ENCODE measurements around the gene ALG14.
"Not testable (repeated sequence)": the region's sequence is repeated elsewhere in the genome, so short reads cannot be mapped to it uniquely, and the experiment has no call there.

Gene ALG14

DNA sequence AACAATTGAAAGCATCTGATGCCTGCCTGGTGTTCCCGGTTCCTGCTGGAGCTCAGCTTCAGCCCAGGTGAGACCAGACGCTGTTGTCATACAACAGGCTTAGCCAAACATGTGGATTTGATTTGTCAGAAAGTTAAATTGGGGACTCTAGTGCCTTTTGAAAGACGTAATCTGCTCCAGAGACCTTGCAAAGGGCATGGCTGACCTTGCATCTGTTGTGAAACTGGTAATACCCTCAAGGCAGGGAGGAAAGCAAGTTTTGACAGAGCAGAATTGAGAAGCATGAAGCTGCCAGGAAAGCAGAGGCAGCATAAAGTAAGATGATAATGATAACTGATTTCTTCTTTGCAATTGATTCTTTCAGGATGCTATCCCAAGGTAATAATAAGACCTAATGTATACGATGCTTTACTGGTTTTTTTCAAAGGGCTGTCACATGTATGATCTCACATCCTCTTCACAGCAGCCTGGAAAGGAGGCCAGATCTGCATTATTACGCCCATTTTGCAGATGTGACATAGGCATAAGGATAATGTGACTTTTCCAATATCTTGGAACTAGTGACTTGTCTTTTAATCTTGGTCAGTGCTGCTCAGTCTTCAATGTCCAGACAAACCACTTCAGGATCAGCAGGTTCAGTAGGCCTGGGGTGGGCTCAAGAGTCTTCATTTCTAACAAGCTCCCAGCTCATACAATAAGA, 121.1 kb downstream of the ALG14 start:
- DNase-seq = no peak

DNA sequence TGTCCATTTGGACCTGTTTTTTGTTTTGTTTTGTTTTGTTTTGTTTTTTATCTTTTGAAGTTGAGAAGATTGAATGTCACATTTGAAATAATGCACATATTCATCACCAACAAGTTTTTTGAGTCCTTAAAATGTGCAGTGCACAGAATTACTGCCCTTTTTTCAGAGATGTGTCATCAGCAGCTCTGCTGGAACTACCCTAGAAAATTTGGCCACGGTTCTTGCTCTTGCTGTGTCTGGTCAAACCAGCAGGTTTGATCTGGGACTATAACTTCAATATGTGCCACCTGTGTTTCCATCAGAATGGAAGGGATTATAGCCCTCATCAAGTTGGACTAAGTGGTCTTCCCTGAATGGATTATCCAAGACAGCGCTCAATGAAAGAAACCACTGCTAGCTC, 121.7 kb downstream of the ALG14 start:
- no peak for DNase-seq

DNA sequence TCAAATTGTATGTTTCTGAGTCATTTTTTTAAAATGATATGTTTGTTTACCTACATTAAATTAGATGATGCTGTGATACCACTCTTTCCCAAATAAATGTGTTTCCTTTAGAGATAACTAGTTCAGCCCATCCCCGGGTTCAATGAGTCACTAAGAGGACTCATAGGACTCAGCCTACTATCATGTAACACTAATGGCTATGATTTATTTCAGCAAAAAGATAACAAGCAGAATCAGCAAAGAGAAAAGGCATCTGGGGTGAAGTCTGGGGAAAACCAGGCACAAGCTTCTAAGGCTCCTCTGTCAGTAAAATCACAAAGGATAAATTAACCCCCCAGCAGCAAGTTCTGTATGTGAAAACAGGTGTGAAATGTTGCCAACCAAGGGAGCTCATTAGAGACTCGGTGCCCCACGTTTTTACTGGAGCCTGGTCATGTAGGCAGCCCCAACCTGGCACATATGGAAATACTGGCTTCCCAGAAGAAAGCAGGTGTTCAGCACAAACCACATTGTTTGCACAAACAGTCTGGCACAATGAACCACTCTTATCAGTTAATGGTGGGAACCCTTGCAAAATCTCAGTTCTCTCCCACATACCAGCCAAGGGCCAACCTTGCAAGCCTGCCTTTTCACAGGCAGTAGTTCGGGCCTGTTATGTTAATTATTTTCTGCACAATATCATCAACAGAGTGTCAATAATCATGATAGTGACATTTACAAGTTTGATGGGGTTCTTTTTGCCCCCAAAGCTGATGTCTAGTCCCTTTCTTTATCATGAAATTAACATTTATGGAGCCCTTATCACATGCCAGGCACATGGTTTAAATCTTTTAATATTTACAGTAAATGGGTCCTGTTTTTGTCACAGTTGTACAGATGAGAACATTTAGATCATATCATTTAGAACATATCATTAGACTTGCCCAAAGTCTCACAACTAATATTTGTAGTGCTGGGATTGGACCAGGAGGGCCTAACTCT, 122.8 kb downstream of the ALG14 start:
- no peak for DNase-seq

GRCh38 chr1:94947437-94947836, 125.3 kb downstream of the ALG14 start:
- DNase-seq = no peak

- DNase-seq = no peak
Measured at GRCh38 chr1:94946886-94947285, 125.9 kb downstream of the ALG14 start.

- DNase-seq = no peak
Measured at GRCh38 chr1:94942171-94943128, 130.3 kb downstream of the ALG14 start.

- not testable (repeated sequence) for DNase-seq
Measured at GRCh38 chr1:94941480-94941879, 131.3 kb downstream of the ALG14 start.

DNA sequence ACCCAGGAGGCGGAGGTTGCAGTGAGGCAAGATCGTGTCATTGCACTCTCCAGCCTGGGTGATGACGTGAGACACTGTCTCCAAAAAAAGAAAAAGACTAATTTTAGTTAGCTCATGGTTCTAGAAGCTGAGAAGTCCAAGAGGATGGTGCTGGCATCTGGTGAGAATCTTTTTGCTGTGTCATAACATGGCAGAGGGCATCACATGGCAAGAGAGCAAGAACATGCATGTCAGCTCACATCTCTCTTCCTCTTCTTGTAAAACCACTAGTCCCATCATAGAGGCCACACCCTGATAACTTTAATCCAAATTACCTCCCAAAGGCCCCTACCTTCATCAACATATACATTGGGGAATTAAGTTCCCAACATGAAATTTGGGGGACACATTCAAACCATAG, 132.0 kb downstream of the ALG14 start:
- no peak for DNase-seq

DNA sequence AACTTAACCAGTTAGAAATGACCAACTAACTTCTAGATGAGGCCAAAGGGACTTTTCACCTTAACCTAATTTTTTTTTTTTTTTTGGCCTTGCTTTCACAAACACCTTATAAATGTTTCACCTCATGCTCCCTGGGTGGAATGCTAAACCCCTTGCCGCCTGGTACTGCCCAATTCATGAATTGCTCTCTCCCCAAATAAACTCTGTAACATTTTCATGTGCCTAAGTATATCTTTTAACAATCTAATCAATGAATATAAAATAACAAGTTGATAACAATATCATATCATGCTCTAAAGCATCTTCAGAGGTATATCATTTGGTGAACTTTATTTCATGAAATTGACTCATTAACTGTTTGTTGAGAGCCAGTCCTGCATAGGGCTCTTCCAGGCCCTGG, 134.9 kb downstream of the ALG14 start:
- no peak for DNase-seq

DNA sequence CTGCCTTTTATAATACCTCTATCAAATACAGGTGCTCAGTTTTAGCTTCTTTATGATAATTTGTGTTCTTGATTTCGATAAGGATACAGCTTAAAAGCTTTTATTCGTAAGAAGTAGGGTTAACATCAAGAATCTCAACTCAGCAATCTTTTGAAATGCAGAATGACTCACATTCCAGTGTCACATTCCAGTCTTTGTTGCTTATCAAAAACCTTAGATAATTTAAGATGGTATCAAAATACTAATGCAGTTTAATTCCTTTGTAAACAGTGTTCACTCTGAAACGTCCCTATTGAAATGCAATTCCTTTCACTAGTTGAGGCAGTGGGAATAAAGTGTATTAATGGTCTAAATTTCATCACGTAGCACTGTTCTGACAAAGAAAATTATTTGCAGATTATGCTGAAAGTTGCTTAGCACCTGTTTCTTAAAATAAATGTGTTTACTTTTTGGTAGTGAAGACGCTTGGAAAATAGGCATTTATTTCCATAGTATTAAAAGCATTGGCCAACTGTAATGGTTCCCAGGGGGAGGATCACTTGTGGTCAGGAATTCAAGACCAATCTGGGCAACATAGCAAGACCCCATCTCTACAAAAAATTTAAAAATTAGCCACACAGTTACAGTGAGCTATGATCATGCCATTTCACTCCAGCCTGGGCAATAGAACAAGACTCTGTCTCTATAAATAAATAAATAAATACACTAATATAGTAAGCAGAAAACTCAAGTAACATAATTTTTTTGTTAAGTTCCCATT, 135.7 kb downstream of the ALG14 start:
- DNase-seq = no peak

GRCh38 chr1:94935476-94935875, 137.3 kb downstream of the ALG14 start:
- DNase-seq = no peak

DNA sequence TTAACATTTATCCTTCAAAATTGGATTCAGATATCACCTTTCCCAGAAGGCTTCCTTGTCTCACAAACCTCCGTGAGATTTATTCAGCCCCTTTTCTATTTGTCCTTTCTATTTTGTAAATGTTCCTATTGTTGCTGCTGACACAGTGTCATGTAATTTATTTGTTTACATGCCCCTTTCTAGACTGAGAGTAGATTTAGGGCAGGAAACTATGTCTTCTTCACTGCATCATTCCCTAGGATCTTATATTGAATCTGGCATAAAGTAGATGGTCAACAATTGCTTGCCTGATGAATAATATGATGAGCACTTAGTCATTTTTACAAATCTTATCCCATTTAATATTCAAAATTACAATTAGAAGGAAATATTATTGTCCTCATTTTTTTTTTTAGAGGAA, 137.7 kb downstream of the ALG14 start:
- no peak for DNase-seq

DNA sequence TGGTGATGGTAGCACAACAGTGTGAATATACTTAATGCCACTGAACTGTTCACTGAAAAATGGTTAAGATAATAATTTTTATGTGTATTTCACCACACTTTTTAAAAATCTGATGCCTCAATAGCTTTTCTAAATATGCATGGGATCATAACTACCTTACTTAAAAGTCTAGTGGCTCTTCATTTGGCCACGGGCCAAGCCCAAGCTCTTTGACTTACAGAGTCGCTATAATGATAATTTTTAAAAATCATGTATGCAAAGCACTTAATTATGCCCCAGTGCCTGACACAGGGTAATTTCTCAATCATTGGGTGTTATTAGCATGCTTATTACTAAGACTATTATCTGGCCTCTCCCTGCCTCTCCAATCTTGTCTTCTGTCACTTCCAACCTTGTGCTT, 138.2 kb downstream of the ALG14 start:
- no peak for DNase-seq

- no peak for DNase-seq
Measured at GRCh38 chr1:94931254-94931841, 141.4 kb downstream of the ALG14 start.

DNA sequence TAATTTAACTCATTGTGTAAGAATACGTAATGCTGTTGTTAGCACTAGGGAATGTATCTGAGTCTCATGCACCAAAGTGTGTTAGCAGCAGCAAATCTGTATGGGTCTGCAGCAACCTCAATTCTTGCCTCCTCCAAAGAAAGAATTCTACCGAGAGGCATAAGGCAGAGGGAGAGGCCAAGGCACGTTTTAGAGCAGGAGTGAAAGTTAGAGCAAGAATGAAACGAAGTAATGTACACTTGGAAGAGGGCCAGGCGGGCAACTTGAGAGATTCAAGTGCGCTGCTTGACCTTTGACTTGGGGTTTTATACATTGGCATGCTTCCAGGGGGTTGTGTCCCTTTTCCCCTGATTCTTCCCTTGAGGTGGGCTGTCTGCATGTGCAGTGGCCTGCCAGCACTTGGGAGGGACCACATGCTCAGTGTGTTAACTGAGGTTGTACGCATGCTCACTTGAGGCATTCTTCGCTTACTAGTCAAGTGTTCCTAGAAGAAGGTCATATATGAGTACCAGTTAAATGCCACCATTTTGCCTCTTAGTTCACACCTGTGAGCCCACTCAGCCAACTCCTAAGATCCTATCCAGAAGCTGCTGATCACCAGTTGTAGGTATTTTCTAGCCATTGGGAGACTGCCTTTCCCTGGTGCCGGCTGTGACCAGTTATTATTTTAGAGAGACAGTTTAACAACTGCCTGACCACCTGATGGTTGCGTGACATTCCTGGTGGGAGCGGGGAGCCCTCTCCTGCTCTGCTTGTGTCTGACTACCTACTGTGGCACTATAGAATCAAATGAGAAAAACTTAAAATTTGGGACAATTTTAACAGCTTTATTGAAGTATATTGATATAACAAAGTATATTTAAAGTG, 143.2 kb downstream of the ALG14 start:
- DNase-seq = no peak

DNA sequence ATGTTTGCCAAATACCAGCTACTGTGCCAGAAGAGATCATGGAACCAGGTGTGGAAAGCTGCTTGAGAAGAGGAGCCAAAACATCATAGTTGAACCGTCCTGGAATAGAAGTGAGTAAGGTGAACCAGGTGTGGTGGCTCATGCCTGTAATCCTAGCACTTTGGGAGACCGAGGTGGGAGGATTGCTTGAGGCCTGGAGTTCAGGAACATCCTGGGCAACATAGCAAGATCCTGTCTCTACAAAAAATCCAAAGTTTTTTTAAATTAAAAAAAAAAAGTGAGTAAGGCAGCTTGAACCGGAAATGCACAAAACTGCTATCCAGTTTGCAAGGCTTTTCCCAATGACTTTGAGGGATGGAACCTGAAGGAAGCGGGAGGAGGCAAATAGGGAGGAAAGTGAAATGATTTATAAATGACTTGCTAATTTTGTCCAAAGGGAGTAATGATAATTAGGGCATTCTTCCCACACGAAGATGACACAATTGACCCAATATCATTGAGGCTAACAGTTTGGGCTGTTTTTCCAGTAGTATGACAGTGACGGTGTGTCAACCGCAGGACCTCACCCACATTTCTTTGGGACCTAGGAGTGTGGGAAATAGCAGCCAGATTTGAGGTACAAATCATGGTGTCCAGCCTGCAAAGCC, 144.3 kb downstream of the ALG14 start:
- DNase-seq = no peak

- no peak for DNase-seq
Measured at GRCh38 chr1:94927405-94928175, 145.2 kb downstream of the ALG14 start.

DNA sequence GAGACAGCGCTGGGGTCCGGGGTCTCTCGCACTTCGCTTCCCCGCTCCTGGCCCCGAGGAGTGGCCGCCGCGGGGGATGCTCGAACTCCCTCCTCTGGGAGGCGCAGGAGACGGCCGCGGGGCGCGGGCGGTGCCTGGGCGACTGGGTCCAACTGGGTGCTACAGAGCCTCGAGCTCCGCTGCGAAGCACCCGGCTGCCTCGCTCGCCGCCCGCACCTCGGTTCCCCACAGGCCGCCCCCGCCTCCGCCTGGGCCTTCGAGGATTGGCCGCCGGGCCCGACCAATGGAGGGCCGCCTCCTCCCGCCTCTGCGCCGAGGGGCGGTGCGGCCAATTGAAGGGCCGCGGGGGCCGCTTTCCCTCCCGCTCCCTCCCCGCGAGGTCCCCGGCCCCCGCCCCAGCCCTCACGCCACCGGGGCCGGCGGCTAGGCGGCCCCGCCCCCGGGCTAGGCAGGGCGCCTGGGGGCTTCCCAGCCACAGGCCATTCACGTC, 145.8 kb downstream of the ALG14 start, which contains the start of gene CNN3:
Gene CNN3, minus strand, starts transcription at position 196 of the 490 bp plus-strand sequence. CDS start 216 bp downstream, outside the sequence.
- DNase-seq = peak; percentile 52
